AG09309 (cell line): Measurements from ENCODE around the gene ASXL1.
A peak's percentile ranks its signal among the peaks of the same experiment; 100 is the strongest.
"Not testable (repeated sequence)": the region's sequence is repeated elsewhere in the genome, so short reads cannot be mapped to it uniquely, and the experiment has no call there.

Experiments used
- DNase-seq: peaks from one replicate; pipeline ENCODE4 v3.0.0-alpha.2; 2010; ENCODE audit warnings: low read depth
- H3K4me3 ChIP-seq: 2 replicates; pipeline ENCODE4 v1.5.1; 2011; ENCODE audit warnings: mild to moderate bottlenecking, low read depth, low read length, moderate library complexity; ENCODE audit not compliant: control insufficient read depth
- CTCF ChIP-seq: IDR thresholded peaks from 2 replicates; pipeline ENCODE4 v1.5.1; 2011; ENCODE audit warnings: mild to moderate bottlenecking, low read depth, low read length, inconsistent platforms; ENCODE audit not compliant: insufficient read depth, control insufficient read depth; ENCODE audit errors: missing control alignments

The ASXL1 gene

DNA sequence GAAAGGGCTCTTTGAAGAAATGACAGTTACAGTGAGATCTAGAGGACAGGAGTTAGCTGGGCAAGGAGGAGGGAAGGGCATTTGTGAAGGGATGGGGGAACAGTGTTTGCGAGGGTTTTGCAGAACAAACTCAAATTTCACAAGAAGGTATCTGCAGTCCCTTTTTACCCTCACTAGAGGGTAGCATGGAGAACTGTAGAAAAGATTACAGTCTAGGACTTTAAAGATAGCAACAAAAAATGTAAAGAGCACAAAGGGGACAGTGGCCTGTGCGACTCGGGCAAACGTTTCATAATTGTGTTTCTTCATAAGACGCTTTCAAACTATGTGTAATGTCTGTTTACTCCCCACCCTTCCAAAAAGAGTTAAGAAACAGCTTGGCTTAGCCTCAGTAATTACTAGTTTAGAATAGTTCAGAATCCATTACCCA lies 21.2 kb upstream of the ASXL1 start:
- no peak for DNase-seq
- no peak overlapping the region for H3K4me3 ChIP-seq
- TF ChIP-seq CTCF: peak; percentile 62

GRCh38 chr20:32337937-32338661 lies 20.0 kb upstream of the ASXL1 start:
- no peak overlapping the region for H3K4me3 ChIP-seq
- no peak for TF ChIP-seq CTCF
- DNase-seq: no peak

GRCh38 chr20:32338665-32339064 lies 19.5 kb upstream of the ASXL1 start:
- no peak for DNase-seq
- no peak overlapping the region for H3K4me3 ChIP-seq
- no peak for TF ChIP-seq CTCF

DNA sequence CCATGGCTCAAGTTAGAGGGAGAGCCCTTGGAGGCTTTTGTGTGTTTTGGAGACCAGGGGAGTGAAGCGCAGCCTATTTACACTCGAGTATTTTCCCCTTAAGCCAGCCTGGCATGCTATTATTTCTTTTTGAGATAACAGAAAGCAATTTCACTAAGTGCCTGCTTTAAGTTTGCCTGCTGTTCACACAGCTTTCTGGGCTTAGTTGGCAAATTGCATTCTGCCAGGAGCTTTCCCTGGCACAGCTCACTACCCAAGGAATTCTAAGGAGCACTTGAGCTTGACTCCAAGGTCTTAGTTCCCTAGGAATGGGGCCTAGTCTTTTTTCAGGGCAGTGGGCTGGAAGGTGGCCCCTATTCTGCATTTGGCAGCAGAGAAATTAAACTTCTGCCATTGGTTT lies 19.0 kb upstream of the ASXL1 start:
- no peak for DNase-seq
- no peak for TF ChIP-seq CTCF
- H3K4me3 ChIP-seq: no peak overlapping the region

DNA sequence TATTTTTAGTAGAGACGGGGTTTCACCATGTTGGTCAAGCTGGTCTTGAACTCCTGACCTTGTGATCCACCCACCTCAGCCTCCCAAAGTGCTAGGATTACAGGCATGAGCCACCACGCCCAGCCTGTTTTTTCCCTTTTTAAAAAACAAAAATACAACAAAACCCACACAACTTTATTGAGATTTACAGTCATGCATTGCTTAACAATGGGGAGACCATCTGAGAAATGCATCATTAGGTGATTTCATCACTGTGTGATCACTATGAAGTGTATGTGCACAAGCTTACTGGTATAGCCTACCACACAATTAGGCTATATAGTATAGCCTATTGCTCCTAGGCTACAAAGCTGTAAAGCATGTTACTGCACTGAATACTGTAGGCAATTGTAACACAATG lies 17.1 kb upstream of the ASXL1 start:
- not testable (repeated sequence) for DNase-seq, H3K4me3 ChIP-seq

- DNase-seq: peak; percentile 72
- no peak for TF ChIP-seq CTCF
- no peak overlapping the region for H3K4me3 ChIP-seq
Measured at GRCh38 chr20:32343439-32343838, 14.7 kb upstream of the ASXL1 start.

DNA sequence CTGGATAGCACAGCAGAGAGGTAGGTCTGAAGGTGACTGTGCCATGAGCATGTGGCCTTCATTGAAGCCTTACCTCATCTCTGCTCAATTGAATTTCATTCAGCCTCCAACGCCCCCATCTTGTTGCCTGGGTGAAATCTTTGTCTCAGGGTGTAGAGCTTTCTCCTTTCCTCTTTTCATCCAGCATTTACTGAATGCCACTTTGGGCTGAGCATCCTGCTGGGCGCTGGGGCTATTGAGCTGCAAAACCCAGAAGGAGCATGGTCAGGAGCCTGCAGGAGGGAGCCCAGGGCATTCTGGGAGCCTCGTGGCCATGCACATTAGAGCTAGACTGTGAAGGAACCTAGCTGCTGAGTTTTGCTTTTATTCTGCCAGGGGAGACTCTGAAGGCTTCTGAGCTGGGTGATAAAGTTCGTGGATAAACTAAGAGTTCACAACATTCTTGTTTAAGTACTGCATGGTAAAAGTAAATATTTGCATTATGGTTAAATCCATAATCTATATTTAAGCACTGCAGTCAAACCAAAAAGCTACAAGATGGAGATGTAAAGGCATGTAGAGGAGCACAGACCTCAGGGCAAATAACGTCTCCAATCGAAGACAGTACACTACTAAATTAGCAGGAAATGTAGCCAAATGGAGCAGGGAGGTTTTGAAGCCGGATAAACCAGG lies 13.2 kb upstream of the ASXL1 start:
- no peak for TF ChIP-seq CTCF
- DNase-seq: no peak
- H3K4me3 ChIP-seq: no peak overlapping the region
